Measurements from ENCODE around the gene MAGI1.
"Not testable (repeated sequence)": the region's sequence is repeated elsewhere in the genome, so short reads cannot be mapped to it uniquely, and the experiment has no call there.

The MAGI1 gene

DNA sequence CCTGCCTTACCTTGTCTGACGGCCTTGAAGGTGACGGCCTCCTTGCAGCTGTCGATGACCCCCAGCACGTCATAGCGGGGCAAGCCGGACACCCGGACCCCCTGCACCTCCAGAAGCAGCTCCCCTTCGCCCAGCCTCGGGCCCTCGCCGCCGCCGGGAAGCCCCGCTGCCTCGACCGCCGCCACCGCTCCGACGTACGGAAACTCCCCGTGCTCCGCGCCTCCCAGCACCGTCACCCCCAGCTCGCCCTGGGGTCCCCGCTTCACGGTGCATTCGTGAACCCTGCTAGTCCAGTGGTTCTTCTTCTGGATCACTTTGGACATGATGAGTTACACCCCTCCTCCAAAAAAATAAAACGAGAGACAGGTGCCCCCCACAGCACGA is 740 bp downstream of the MAGI1 start:
- no peak for DNase-seq

DNA sequence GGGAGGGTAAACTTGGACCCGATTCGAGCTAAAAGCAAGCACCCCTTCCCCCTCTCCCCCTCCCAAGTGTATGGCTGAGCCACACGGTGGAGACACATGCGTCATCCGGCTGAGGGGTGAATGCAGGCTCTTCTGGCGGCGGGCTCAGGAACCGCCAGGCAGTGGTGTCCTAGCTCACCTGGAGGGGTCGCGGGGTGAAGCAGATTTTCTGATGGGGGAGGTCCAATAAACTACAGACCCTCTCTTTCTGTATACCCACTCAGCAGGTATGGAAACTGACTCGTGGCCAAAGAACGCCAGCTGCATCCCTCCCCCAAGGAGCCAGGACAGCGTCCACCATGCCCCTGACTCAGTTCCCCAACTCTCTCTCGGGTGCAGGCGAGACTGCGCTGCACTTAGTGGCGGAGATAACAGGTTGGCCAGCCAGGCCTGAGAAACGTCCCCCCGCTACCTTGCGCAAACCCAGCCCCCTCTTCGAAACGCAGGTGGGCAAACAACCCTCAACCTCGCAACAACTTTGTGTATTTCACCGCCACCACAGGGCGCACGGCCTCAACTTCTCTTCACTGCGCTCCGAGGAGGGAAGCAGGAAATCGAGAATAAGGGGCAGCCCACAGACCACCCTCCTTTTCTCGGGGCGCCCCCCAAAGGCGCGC is 1.3 kb downstream of the MAGI1 start:
- no peak for DNase-seq

DNA sequence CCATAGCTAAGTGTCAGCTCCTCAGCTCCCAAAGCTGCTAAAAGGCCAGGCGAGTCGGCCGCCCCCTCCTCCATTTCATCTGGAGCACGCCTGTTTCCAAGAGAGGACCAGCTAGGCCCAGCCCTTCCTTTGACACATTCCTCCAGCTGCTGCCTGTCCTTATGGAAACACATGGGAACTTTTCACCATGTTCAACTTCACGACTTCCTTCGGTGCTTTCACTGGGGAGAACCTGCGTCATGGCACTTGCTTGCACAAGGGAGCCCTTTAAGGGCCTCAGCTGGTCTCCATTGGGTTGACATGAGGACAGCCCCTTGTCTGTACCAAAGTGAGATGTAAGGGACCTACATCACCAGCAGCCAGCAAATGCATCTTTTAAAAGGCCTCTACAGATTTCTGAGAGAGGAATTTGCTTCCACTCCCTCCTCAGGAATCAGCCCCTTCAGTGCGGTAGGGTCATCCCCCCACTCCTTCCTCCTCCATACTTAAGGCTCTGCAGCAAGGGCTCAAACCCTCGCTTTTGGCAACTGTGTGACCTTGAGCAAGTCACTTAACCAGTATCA is 2.1 kb downstream of the MAGI1 start:
- DNase-seq: no peak

DNA sequence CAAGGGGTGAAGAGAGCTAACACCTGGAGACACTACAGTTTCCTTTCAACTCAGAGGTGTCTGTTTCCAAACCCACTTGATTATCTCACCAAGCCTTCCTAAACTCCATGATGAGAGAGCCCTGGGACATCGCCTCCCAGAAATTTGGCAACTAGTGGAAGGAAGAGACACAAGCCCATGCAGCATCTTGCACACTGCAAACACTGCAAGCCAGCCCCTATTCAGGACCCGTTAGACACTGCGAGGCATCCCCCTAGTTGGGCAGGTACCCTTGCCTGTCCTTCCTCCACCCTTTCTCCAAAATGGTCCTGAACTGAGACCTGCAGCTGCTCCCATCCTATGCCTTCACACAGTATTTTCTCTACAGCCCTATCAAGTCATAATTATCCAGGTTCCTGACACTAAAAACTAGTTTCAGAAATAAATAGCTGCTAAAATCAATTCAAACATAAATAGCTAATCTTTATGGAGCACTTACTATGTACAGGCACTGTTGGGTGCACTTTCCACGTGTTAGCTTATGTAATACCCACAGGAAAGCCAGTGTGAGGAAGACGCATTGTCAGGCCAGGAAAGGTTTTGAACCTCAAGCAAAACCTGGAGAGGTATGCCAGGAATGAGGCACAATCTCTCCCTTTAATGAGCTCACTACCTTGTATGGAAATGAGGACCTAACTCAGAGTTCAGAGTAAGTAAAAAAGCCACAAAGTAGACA is 2.8 kb downstream of the MAGI1 start:
- no peak for DNase-seq

DNA sequence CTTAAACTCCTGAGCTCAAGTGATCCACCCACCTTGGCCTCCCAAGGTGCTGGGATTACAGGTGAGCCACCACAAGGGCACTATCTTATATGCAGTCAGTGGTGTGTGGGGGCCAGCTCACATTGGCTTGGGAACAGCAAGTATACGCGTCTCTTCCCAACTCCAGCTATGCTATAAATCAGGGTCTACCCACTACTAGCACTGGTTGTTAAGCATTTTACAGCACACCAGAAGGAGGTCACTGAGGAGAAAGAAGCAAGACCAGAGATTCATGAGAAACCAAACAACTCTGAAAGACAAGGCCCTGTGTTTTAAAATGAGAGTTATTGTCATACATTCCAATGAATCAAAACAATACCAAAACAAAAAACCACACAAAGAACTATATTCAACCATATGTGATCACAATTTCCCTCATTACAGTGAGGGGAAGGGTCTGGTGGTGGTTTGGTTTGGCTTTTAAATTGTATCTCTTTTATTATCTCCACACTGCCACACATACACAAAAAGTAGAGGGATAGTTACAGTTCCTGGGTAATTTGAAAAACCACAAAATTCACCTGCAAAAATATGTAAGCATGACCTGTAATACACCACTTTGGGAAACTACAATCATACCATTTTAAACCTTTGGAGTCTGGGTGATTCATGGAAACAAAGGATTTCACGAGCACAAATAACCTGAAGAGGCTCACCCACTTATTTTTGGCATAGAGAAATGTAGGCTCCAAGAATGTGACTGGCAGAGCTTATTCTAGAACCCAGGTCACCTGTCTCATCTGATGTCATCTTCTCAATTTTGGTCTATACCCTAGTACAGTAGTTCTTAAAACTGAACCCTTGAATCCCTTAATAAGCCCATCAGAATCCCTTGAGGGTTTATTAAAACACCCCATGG is 5.2 kb downstream of the MAGI1 start:
- no peak for DNase-seq

DNA sequence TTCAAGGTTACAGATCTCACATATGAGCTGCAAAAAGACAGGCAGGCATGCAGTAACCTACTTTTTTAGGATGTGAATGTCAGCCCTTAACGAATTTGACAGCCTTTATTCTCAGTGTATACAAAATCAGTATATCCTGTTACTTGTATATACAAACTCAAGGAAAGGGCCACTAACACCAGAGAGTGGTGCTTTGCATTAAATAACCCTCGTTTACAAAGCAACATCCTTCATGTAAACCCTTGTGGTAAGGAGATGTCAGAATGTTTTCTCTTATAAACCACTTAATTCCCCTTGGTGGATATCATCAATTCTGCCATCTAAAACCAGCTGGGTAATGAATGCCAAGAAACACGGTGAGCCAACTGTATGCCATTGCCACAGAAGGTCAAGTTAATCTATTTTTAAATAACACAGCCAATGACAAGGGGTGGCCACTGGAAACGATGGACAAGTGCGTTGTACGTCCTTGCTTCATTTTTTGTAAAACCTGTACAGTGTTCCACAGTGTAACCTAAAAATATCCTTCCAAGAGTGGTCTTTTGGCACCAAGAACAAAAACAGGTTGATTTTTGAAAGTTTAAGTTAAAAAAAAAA is 7.5 kb downstream of the MAGI1 start:
- DNase-seq: no peak

DNA sequence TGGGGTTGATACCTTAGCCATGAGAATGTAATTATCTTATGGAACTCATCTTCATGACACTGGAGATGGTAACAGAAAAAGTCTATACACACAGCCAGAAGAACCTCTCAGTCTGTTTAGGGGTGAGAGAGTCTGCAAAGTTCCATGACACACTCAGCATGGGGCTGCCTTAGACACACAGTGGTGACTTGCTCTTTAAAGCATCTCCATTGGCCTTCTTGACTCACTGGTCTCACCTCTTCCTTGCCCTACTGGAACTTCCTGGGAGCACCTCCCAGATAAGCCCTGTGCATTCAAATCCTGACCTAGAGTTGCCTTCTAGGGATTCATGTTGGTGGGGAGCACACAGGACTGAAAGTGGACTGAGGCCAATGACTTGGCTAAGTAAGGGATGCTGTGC is 9.3 kb downstream of the MAGI1 start:
- no peak for DNase-seq

DNA sequence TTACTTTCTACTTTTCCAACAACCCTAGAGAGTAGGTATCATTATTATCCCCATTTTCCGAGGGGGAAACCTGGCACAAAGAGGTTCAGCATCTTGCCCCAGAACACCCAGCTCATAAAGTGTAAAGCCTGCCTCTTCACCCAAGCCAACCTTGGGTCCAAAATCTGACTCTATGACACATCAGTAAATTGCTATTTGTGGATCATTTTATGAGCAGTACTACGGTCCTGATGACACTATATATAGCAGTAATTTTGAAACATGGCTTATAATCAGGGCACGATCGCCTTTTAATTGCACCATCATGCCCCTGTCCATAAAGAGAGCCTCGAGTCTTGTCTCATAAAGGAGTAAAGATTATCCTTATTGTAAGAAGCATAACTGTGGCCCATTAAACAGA is 9.7 kb downstream of the MAGI1 start:
- no peak for DNase-seq

DNA sequence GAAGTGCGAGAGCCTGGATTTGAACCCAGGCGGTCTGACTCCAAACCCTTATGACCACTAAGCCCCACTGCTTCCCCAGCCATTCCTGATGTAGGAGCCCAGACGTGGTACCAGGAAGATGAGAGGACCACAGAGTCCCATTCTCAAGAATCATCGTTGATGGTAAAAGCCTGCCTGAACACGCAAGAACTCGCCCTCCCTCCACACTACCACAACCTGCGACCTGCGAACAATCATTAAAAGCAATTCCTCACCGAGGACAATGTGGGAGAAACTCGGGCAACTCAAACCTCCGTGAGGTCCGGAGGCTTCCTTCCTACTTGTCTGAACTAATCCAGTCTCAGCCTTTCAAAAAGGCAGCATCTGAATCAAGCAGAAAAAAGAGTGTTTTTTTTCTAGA is 10.3 kb downstream of the MAGI1 start:
- DNase-seq: no peak

DNA sequence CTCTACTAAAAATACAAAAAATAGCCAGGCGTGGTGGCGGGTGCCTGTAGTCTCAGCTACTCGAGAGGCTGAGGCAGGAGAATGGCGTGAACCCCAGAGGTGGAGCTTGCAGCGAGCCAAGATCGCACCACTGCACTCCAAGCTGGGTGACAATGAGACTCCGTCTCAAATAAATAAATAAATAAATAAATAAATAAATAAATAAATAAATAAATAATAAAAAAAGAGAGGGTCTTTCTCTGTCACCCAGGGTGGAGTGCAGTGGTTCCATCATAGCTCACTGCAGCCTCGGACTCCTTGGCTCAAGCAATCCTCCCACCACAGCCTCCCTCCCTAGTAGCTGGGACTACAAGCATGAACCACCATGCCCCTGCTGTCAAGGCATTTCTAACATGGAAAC is 11.6 kb downstream of the MAGI1 start:
- DNase-seq: not testable (repeated sequence)

DNA sequence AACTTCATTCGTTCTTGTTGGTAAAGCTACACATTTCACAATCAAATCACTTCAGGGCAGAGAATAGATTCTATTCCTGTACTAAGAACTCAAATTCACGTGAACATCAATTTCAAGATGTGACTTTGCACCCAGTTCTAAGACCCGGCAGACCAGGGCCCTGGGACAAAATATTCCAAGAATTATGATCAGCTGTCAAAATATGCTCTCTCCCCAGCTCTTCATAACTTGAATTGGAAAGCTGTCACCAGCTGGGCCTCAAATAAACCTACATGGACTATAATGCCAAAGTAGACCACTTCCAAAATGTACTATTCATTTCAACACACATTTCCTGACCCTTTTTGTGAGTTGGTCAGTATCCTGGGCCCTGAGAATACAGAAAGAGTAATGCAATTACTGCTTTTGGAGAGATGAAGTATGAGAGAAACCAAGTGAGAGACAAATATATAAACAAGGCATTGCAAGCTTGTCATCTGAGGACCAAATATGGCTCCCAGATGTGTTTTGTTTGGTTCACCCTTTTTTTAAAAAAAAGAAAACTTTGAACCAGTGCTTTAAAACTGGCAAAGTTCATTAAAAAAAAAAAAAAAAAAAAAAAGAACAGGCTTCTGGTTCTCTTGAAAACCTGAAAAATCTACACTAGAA is 14.9 kb downstream of the MAGI1 start:
- DNase-seq: no peak

DNA sequence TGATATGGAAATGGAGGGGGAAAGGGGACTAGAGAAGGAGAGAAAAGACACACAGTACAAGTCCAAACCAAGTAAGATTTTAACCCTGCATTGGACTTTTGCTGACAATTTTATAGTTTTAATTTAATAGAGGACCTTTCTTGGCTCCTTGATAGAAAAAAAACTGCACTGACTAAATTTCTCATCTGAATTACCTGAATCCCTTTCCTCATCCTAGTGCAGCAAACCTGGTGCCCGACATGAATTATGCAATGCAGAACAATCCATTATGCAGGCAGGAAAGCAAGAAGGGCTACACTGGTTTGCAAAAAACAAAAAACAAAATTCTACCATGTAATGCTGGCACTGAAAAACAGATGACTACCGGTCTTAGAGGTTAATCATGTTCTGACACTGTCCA is 15.5 kb downstream of the MAGI1 start:
- no peak for DNase-seq

DNA sequence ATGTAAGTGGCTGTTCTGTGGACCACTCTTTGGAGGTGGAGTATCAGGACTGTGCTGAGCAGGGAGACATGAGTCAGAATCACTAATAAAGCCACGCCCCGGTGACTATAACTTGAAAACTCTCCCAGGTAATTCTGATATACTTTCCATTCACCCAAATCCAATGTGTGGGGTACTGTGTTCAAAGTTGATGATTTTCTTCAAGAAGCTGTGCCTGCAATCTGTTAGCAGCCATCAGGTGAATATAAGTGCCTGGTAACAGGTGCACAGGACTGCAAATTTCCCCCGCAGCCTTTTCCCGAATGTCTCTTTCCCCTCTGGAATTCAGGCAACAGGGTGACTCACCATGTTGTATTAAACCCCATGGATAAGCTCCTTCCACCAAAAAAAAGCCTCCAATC is 17.0 kb downstream of the MAGI1 start:
- DNase-seq: no peak

DNA sequence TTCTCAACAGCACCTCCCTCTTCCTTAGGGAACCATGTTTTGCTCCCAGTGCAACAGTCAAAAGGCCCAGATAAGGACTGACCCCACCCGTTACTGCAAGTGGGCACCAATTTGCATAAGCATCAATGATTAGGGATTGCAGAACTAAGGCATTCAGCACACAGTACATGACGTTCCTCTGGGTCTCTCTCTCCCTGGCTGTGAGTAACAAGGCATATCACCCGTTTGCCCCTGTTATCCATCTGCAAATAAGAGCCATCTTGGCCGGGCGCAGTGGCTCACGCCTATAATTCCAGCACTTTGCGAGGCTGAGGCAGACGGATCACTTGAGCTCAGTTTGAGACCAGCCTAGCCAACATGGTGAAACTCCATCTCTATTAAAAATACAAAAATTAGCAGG is 18.8 kb downstream of the MAGI1 start:
- DNase-seq: no peak

DNA sequence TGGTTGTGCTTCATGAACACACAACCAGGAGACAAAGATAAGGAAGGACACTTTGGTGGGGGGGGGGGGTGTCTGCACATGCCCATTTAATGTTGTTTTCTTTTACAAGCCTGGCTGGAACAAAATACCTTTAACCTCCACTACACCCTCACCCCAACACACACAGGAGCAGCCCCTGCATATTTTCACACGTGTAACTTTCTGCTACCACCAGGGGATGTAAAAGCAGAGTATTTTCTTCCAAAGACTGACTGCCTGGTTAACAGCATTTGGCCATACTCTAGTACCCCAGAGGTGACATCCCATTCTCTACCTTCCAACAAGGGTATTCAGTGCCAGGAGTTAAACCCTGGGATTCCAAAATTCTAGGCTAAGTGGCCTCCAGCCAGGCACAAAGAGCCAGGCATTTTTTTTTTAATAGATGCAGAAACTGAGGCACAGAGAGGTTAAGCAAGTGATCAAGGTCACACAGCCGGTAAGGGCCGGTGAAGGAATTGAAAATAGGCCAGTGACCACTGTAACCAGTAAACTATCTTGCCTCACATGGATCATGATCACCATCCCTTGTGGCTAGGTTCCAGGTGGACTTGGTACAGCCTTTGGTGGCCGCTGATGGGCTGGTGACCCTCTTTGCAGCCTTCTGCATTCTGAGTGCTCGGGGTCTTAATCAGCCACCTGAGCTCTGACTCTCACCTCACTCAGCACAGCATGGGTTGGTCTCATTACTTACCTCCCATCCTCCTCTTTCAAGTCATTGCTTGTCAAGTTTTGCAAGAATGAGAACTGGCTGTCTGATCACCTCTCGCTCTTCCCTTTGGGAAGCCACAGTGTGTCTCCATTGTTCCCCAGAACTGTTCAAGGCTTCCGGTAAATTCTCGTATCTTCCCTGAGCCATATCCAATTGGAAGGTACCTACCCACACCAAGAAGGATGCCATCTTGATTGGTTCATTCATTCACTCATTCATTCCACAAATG is 20.4 kb downstream of the MAGI1 start:
- no peak for DNase-seq

DNA sequence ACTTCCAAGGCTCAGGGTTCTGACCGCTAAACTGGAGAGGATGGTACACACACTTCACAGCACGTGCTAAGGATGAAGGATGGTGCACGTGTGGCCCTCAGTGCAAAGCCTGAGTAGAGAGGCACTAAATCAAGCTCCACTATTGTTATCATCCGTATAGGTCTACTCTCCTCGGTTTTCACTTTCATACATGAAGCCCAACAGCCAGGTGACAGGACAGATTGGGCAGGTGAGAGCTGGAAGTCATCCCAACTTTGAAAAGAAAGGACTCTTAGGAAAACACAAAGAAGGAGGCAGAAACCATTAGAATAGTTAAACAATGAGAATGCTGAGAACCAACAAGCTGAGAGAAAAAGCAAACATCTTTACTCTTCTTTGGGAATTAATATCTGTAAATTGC is 21.1 kb downstream of the MAGI1 start:
- no peak for DNase-seq

DNA sequence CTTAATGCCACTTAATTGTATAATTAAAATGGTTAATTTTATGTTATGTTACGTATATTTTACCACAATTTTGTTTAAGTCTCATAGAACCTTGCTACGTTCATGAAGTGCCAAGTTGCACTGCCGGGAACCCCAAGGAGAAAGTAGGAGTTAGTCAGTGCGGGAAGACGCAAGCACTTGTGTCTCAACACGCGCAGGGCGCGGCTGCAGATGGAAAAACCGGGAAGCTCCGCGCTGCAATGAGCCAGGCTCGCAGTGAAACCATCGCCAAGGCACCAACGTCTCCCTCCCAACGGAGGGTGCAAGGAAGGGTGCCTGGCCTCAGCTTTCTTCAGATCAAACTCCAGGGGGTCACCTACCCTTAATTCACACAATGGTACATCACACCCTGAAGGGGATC is 21.6 kb downstream of the MAGI1 start:
- DNase-seq: no peak

DNA sequence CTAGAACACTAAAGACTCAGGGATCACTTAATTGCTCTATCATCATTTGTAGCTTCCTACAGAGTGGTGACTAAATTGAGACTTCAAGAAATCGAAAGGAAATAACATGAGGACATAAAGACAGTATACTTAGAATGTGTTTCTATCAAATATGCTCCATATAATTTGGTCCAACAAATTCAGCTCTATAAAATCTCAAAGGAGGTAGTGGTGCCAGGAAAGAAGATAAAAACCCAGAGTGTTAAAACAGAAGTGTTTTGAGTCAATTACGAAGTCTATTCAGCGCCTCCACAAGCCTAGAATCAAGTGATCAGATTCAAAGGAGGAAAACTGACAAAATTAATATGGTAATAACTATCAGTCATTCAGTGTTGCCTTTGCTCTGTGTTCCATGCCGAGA is 22.9 kb downstream of the MAGI1 start:
- no peak for DNase-seq

DNA sequence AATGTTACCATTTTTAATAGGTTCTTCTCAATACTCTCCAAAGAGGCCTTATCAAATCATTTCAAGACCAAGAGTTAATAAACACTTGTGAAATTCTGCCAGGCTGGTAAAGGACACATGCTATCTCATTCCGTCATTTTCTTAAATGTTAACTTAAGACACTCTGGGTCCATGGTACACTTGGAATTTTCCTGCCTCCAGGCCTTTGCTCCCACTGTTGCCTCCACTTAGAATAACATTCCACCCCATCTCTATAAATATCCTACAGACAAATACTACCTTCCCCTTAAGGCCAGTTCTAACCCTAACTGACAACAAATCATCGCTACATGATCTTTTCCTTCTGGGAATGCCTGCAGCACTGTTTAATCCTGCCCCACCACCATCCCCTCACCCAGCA is 24.1 kb downstream of the MAGI1 start:
- DNase-seq: no peak

DNA sequence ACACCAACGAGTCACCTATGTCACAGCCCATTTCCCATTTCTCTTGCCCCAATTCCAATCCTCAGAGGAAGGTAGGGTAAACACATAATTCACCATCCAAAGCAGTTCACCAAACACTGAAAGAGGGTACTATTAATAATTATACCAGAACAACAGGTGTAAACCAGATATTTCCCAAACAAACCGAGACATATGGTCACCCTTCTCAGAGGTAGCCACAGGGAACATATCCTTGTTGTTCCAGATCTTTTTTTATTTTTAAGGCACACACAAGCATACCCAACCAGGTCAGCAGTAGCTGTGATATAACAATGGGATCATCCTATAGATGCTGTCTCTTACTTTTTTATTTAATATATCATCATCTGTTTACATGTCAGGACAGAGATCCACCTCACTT is 24.7 kb downstream of the MAGI1 start:
- no peak for DNase-seq

DNA sequence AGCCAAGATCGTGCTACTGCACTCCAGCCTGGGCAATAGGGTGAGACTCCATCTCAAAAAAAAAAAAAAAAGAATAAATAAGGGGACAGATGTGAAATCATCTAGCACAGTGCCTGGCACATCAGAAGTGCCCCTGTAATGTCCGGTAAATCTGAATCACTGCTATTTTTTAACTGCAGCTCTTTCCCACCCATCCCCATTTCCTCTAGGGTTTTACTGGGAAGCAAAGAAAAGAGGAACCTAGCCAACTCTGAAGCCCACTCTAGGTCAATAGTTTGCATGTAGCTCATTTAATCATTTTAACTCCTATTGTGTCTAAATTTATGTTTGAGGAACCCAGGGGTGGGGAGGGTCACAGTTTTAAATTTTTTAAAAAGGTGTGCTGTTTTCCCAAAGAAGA is 26.0 kb downstream of the MAGI1 start:
- DNase-seq: no peak
